HG02885 (cell line): ENCODE measurements around the gene SMYD3.
A peak's percentile ranks its signal among the peaks of the same experiment; 100 is the strongest.

Experiments used
- ATAC-seq: cut with Tn5 transposase; IDR thresholded peaks from one replicate; pipeline ENCODE4 v1.9.1; 2021; ENCODE audit warnings: mild to moderate bottlenecking; ENCODE audit not compliant: unreplicated experiment, poor library complexity

The SMYD3 gene

DNA sequence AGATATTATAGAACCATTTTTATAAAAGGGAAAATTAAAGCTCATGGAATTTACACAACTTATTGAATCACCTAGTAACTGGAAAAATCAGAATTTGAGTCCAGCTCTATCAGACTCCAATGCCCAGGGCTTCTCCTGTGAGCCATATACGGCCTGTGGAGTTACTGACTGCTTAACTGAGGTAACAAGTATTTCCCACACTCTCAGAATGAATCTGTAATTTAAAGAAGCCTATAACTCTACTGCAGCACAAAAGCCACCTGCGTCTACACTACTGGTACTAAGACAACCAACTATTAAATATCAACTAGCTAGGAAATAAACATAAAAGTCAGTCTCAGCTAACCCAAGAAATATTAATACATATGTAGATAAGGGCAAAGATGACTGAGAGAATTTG lies 29.4 kb downstream of the SMYD3 start:
- ATAC-seq, result no peak

DNA sequence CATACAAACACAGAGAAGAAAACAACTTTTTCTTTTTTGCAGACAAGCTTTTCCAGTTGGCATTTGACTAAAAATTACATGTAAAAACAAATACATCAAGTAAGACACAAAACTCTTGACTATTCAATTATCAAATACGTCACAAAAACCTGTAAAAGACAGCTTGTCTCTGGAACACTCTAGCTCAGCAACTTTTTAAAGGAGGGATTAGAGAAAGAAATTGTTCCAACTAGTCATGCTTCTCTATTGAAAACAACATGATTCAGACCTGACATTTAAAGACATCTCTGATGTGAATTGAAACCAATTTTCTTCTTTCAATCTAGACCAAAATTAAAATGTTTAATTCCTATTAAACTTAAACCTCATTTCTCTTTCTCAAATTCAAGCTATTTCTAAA lies 30.3 kb downstream of the SMYD3 start:
- no peak for ATAC-seq

DNA sequence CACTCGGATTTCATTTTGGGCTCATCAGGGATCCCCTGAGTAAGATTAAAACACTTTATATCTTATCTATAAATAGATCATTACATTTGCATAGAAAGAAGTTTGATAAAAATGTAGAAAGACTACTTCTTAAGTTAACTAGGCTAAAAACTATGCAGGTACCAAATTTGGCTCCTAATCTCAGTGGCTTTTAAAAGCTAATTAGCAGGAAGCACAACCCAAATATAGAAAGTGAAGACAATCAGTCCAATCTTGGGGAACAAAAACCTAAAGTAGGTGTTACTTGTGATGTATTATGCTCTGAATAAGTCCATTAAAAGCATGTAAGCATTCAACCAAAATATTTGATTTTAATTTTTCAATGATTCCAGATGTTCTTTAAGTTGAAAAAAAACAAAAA lies 35.4 kb downstream of the SMYD3 start:
- ATAC-seq, result no peak

- ATAC-seq, result no peak
Measured at GRCh38 chr1:246470585-246470984, 36.5 kb downstream of the SMYD3 start.

GRCh38 chr1:246462986-246463385 lies 44.1 kb downstream of the SMYD3 start:
- no peak for ATAC-seq

- no peak for ATAC-seq
Measured at GRCh38 chr1:246460406-246460805, 46.7 kb downstream of the SMYD3 start.

GRCh38 chr1:246459221-246459620 lies 47.9 kb downstream of the SMYD3 start:
- no peak for ATAC-seq

DNA sequence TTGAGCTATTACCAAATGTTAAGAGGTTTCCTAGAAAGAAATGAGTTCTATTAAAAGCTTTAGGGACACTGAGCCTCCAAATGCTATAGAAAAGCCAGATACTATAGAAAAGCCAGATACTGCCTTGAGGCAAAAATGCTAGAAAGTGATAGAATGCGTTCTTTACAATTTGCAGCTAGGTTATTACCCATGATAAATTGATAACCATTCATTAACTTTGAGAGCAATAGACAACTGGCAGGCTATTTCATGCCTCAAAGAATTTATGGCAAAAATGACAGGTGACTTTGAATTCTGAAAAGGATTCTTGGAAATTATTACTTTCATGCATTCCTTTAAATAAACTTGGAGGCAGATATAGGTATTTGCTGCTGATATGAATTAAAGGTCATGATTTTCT lies 51.6 kb downstream of the SMYD3 start:
- no peak for ATAC-seq

- no peak for ATAC-seq
Measured at GRCh38 chr1:246454655-246455054, 52.4 kb downstream of the SMYD3 start.

GRCh38 chr1:246450611-246451251 lies 56.3 kb downstream of the SMYD3 start:
- no peak for ATAC-seq

- no peak for ATAC-seq
Measured at GRCh38 chr1:246448373-246448772, 58.7 kb downstream of the SMYD3 start.

DNA sequence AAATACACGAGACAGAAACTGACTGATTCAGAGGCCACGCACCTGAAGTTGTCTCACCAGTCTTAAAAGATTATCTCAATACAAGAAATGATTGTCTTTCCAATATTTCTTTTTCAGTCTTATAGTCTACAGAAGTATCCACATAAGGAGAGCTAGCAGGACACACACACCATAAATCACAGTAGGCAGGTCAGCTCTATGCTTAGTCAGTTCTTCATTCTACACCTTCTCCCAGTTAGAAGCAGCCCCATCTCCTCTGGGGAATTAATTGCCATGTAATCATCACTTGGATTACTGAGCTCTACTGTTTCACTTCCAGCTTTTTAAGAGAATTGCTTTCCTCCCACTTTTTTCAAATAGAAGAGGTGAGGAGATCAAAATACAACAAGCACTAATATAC lies 59.6 kb downstream of the SMYD3 start:
- ATAC-seq, result no peak

- ATAC-seq, result no peak
Measured at GRCh38 chr1:246445503-246445902, 61.6 kb downstream of the SMYD3 start.

- ATAC-seq, result no peak
Measured at GRCh38 chr1:246444617-246445016, 62.5 kb downstream of the SMYD3 start.

GRCh38 chr1:246437961-246438360 lies 69.1 kb downstream of the SMYD3 start:
- ATAC-seq, result no peak

GRCh38 chr1:246435421-246436041 lies 71.5 kb downstream of the SMYD3 start:
- no peak for ATAC-seq

DNA sequence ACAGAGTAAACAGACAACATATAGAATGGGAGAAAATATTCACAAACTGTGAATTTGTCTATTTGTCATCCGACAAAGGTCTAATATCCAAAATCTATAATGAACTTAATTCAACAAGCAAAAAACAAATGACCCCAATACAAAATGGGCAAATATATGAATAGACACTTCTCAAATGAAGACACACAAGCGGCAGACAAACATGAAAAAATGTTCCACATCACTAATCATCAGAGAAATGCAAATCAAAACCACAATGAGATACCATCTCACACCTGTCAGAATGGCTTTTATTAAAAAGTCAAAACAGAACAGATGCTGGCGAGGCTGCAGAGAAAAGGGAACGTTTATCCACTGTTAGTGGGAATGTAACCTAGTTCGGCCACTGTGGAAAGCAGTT lies 72.7 kb downstream of the SMYD3 start:
- no peak for ATAC-seq

DNA sequence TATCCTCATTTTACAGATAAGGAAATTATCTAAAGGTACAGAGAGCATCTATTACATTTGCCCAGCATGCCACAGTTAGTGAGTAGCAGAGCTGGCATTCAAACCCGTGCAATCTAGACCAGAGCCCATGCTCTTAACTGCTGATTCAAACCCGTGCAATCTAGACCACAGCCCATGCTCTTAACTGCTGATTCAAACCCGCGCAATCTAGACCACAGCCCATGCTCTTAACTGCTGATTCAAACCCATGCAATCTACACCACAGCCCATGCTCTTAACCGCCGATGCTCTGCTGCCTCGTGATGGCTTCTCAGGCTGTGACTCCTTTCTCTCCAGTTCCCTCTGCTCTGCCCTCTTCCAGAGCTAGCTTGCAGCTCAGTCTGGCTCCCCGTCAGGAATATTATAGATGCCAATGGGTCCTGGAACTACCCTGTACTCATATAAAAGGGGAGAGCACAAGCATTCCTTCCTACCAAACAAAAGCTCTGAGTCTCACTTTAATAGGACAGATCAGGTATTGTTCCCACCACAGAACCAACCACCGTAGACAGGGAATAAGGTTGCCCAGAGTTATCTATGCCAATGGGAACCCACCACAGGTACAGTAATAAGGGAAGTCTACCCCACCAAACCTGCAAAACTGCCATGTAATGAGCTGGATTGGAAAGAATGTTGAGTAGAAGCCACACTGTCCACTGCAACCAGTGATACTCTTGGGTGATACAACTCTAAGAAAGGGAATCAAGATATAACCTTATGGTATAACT lies 78.4 kb downstream of the SMYD3 start:
- ATAC-seq, result peak; percentile 80

DNA sequence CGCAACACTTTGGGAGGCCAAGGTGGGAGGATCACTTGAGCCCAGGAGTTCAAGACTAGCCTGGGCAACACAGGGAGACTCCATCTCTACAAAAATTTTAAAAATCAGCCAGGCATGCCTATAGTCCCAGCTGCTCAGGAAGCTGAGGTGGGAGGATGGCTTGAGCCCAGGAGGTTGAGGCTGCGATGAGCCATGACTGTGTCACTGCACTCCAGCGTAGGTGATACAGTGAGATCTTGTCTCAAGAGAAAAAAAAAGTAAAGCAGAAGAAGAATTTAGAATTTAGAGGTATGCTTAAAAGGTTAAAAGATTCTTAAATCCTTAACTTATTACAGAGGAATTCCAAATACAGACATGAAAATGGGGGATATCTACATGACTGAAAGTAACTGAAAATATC lies 79.5 kb downstream of the SMYD3 start:
- ATAC-seq, result no peak

DNA sequence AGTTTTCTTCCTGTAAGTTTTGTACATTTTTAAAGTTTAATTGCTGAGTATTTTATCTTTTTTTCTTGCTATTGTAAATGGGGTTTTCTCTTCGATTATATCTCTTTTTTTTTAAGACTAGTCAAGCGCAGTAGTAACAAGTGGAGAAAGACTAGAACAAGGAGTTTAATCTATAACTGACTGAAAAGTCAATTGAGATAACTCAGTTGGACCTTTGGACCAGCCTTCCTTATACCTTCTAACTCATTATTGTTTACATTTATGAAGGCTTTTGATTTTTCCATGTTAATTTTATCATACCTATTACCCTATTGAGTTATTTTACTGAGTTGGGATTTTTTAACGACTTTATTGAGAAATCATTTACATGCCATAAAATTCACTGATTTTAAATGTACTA lies 81.2 kb downstream of the SMYD3 start:
- ATAC-seq, result no peak

GRCh38 chr1:246425139-246425794 lies 81.8 kb downstream of the SMYD3 start:
- no peak for ATAC-seq
